OCI-LY7 (cell line): Measurements from ENCODE around the gene CCL1.

ENCODE experiments used
- EZH2phosphoT487 ChIP-seq: fragments of 200-600 bp; sonication (generic); IDR thresholded peaks from 2 replicates; pipeline ENCODE4 v1.6.1; 2018; ENCODE audit warnings: low read depth, borderline replicate concordance, mild to moderate bottlenecking, mixed run types, antibody characterized with exemption, low read length, moderate library complexity, mixed read lengths
- TF ChIP-seq, protein P1 (sequence below): fragments of 200-600 bp; sonication (generic); conservative IDR thresholded peaks from 2 replicates; pipeline ENCODE4 v1.5.1; 2014; ENCODE audit warnings: mild to moderate bottlenecking, antibody characterized with exemption, low read length, moderate library complexity, mixed read lengths

DNA sequence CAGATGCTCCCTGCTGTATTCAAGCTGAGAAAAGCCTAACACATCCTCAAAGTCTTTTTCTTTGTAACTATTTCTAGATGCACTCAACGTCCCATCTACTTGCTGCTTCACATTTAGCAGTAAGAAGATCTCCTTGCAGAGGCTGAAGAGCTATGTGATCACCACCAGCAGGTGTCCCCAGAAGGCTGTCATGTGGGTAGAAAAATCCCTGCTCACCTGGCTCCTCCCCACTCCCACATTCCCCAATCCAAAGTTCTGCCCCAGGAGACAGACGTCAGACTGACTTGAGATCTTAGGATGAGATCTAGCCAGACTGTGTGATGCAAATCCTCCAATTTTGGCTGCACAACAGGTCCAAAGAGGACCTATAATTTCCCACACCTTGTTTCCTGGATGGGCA is 5.6 kb downstream of the CCL1 start:
- TF ChIP-seq, protein P1, sequence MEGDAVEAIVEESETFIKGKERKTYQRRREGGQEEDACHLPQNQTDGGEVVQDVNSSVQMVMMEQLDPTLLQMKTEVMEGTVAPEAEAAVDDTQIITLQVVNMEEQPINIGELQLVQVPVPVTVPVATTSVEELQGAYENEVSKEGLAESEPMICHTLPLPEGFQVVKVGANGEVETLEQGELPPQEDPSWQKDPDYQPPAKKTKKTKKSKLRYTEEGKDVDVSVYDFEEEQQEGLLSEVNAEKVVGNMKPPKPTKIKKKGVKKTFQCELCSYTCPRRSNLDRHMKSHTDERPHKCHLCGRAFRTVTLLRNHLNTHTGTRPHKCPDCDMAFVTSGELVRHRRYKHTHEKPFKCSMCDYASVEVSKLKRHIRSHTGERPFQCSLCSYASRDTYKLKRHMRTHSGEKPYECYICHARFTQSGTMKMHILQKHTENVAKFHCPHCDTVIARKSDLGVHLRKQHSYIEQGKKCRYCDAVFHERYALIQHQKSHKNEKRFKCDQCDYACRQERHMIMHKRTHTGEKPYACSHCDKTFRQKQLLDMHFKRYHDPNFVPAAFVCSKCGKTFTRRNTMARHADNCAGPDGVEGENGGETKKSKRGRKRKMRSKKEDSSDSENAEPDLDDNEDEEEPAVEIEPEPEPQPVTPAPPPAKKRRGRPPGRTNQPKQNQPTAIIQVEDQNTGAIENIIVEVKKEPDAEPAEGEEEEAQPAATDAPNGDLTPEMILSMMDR: peak; percentile 72
- TF ChIP-seq EZH2phosphoT487: no peak
